ENCODE measurements around the gene SPDYE6.

SPDYE6 gene

DNA sequence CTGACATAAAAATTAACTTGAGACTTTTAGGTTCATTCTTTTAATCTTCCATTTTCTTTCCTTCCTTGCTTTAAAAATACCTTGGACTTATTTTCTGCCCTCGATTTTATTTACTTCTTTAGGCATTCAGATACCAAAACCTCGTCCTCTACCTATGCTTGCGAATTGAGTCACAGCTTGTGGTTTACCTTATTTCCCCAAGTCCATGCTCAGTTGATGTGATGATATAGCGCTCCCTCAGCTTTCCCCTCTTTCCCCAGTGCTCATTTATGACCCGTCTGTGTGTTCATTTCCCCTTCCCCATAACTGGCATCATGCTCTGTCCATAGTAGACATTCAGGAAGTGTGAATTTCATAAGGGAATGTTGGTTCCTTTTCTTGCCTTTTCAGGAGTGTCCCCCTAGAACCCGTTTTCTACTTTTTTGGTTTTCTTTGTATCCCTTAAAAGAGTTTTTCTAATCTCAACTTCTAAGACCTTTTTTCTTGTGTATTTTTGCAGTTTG, 20.8 kb upstream of the SPDYE6 start:
- TF ChIP-seq, protein P1, sequence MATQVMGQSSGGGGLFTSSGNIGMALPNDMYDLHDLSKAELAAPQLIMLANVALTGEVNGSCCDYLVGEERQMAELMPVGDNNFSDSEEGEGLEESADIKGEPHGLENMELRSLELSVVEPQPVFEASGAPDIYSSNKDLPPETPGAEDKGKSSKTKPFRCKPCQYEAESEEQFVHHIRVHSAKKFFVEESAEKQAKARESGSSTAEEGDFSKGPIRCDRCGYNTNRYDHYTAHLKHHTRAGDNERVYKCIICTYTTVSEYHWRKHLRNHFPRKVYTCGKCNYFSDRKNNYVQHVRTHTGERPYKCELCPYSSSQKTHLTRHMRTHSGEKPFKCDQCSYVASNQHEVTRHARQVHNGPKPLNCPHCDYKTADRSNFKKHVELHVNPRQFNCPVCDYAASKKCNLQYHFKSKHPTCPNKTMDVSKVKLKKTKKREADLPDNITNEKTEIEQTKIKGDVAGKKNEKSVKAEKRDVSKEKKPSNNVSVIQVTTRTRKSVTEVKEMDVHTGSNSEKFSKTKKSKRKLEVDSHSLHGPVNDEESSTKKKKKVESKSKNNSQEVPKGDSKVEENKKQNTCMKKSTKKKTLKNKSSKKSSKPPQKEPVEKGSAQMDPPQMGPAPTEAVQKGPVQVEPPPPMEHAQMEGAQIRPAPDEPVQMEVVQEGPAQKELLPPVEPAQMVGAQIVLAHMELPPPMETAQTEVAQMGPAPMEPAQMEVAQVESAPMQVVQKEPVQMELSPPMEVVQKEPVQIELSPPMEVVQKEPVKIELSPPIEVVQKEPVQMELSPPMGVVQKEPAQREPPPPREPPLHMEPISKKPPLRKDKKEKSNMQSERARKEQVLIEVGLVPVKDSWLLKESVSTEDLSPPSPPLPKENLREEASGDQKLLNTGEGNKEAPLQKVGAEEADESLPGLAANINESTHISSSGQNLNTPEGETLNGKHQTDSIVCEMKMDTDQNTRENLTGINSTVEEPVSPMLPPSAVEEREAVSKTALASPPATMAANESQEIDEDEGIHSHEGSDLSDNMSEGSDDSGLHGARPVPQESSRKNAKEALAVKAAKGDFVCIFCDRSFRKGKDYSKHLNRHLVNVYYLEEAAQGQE (IDR thresholded peaks at IDR 0.05; ENCODE audit: insufficient read depth in 1 of 2, low read depth in 2 of 2, low read length in 2 of 2): no peak
- no peak for TF ChIP-seq FOXP2 (optimal IDR thresholded peaks at IDR 0.05; ENCODE audit: borderline replicate concordance, extremely low read depth, extremely low read length, insufficient read depth)
- no peak for TF ChIP-seq SIN3A (IDR thresholded peaks at IDR 0.05; ENCODE audit: borderline replicate concordance, insufficient read depth, low read length)
- TF ChIP-seq POLR2AphosphoS5 (IDR thresholded peaks at IDR 0.05; ENCODE audit: low read depth, low read length): no peak
- no peak for TF ChIP-seq TAF1 (IDR thresholded peaks at IDR 0.05; ENCODE audit: borderline replicate concordance, insufficient read depth, low read length)

DNA sequence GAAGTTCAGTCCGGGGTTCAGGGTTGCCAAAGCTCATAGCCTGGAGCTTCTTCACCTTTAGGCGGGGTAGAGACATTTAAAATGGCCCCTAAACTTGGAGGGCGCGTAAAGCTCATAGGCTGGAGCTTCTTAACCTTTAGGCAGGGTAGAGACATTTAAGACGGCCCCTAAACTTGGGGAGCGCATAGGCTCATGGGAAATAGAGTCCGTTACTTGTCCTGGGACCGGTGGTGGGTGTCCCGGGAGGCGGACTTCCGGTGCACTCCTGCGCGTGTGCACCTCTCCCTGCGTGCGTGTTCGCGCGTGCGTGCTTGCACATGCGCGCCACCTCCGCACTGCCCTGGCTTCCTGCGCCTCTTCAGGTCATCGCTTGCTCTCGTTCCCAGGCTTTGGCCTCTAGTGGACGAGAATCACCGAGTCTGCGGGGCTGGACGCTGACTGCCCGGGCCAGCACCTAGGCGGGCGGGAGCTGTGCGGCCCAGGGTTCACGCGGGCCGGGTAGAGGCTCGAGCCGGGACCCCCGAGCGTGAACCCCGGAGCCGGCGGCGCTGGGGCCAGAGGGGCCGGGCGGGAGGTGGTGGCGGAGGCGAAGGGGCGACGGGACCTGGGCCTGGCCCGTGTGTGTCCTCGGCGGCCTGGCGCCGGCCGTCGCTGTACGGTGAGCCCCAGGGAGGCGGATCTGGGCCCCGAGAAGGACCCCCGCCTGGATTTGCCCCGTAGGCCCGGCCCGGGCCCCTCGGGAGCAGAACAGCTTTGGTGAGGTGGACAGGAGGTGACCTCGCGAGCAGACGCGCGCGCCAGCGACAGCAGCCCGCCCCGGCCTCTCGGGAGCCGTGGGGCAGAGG, 7.5 kb upstream of the SPDYE6 start:
- peak; percentile 89 for TF ChIP-seq POLR2AphosphoS5 (IDR thresholded peaks at IDR 0.05; ENCODE audit: low read depth, low read length)
- 0 out of 2 replicates have a peak, but pooled peaks have one; percentile 47 for TF ChIP-seq SIN3A (IDR thresholded peaks at IDR 0.05; ENCODE audit: borderline replicate concordance, insufficient read depth, low read length)
- peak; percentile 75; the same call in 1 of the 2 replicates for TF ChIP-seq TAF1 (IDR thresholded peaks at IDR 0.05; ENCODE audit: borderline replicate concordance, insufficient read depth, low read length)

DNA sequence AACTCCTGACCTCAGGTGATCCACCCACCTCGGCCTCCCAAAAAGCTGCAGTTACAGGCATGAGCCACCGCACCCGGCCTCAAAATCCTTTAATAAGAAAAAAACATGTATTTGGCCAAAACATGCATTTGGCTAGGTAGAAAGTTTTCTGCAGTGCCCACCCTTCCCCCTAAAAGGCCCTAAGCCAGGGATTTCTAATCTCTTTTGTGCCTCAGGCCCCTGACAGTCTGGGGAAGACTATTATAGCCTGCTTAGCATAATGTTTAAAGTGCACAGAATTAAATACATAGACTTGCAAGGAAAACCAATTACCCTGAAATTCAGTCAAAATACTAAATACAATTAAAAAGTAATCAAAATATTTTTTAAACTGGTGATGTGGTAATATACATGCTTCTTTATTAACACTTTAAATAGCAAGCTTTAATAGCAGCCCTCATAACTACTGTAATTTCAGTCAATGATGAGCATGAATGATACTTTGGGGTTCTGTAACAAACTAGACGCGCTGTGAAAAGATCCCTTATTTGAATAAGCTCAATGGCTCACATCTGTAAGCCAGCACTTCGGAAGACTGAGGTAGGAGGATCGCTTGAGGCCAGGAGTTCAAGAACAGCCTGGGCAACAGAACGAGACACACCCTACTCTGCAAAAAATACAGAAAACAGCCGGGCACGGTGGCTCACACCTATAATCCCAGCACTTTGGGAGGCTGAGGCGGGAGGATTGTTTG, 29.9 kb downstream of the SPDYE6 start:
- TF ChIP-seq FOXP2 (optimal IDR thresholded peaks at IDR 0.05; ENCODE audit: borderline replicate concordance, extremely low read depth, extremely low read length, insufficient read depth) (no peak), SIN3A (IDR thresholded peaks at IDR 0.05; ENCODE audit: borderline replicate concordance, insufficient read depth, low read length) (no peak), TAF1 (IDR thresholded peaks at IDR 0.05; ENCODE audit: borderline replicate concordance, insufficient read depth, low read length) (no peak), POLR2AphosphoS5 (IDR thresholded peaks at IDR 0.05; ENCODE audit: low read depth, low read length) (no peak)
- TF ChIP-seq, protein P1 (IDR thresholded peaks at IDR 0.05; ENCODE audit: insufficient read depth in 1 of 2, low read depth in 2 of 2, low read length in 2 of 2): no peak

DNA sequence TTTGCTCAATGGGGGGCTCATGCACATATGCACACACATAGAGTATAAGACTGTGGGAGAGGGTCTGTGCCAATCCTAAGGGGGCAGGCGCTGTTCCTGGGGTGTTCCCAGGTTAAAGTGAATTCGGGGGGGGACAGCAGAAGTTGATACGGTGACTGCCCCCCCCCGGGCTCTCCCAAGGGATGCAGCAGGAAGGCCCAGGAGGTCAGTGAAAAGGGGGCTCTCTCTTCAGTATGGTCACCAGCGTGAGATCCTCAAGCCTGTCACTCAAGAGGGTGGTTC, 32.4 kb downstream of the SPDYE6 start:
- TF ChIP-seq FOXP2 (optimal IDR thresholded peaks at IDR 0.05; ENCODE audit: borderline replicate concordance, extremely low read depth, extremely low read length, insufficient read depth) (no peak), SIN3A (IDR thresholded peaks at IDR 0.05; ENCODE audit: borderline replicate concordance, insufficient read depth, low read length) (no peak), TAF1 (IDR thresholded peaks at IDR 0.05; ENCODE audit: borderline replicate concordance, insufficient read depth, low read length) (no peak), POLR2AphosphoS5 (IDR thresholded peaks at IDR 0.05; ENCODE audit: low read depth, low read length) (no peak)
- TF ChIP-seq, protein P1 (IDR thresholded peaks at IDR 0.05; ENCODE audit: insufficient read depth in 1 of 2, low read depth in 2 of 2, low read length in 2 of 2): no peak

DNA sequence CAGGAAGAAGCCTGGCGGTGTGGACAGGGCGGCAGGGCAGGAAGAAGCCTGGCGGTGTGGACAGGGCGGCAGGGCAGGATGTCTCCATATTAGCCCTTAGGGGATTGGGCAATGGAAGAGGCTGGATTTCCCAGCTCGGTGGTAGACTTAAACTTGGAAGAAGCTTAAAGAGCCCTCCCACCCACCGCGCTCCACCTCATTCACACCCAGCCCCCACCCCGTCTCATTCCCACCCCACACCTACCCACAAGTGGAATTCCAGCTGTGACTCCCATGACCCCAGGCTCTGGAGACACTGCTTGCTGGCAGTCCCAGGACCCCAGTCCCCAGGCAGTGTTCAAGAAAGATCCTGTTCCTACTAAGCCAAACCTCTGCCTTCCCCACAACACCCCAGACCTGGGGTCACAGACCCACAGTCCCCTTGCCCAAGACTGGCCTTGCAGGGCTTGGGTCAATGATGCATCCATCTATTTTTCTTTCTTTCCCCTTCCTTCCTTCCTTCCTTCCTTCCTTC, 34.0 kb downstream of the SPDYE6 start:
- TF ChIP-seq POLR2AphosphoS5 (IDR thresholded peaks at IDR 0.05; ENCODE audit: low read depth, low read length) (no peak), SIN3A (IDR thresholded peaks at IDR 0.05; ENCODE audit: borderline replicate concordance, insufficient read depth, low read length) (no peak), FOXP2 (optimal IDR thresholded peaks at IDR 0.05; ENCODE audit: borderline replicate concordance, extremely low read depth, extremely low read length, insufficient read depth) (no peak), TAF1 (IDR thresholded peaks at IDR 0.05; ENCODE audit: borderline replicate concordance, insufficient read depth, low read length) (no peak)
- TF ChIP-seq, protein P1 (IDR thresholded peaks at IDR 0.05; ENCODE audit: insufficient read depth in 1 of 2, low read depth in 2 of 2, low read length in 2 of 2): no peak

Measured in PFSK-1 (cell line).